ENCODE results near the gene RNF208. TPM values are rescaled to one million over a fixed set of nuclear protein-coding genes. Genes with fewer than 3 reads are reported as not detected.
A peak's percentile ranks its signal among the peaks of the same experiment; 100 is the strongest.

RNF208 gene
- total RNA-seq, 3 donors from 2014 or later = 1.5 to 2.9 (median 1.8) TPM

GRCh38 chr9:137256856-137257255 lies 34.8 kb upstream of the RNF208 start:
- Histone ChIP-seq H3K4me1 (peaks cover 5 to 12% of the 10 kb centered on the region in 2 donors), H3K36me3 (no peaks in the 10 kb centered on the region), H3K27me3 (no peaks in the 10 kb centered on the region), H3K9me3 (no peaks in the 10 kb centered on the region), H3K27ac (no peak overlapping the region), H3K4me3 (peak overlapping the region in 1 of 3 donors; percentile 100)
- no peak for TF ChIP-seq POLR2AphosphoS5 (IDR thresholded peaks at IDR 0.05)
- TF ChIP-seq CTCF (IDR thresholded peaks at IDR 0.05) = no peak
- no peak for TF ChIP-seq POLR2A (IDR thresholded peaks at IDR 0.05)
- intact Hi-C loops (cut with DNase I; ENCODE audit: low total_unique reads) = loop anchor here (10.0 kb wide), 1 partner anchor 1882 kb away; no protein-coding TSS in a partner anchor
- no peak for DNase-seq (ENCODE audit: low spot score in 2 of 2)

- H3K36me3 ChIP-seq = no peaks in the 10 kb centered on the region
- no peaks in the 10 kb centered on the region for H3K27me3 ChIP-seq
- H3K4me3 ChIP-seq = peak overlapping the region; percentile 98 to 100 (median 99)
- no peaks in the 10 kb centered on the region for H3K9me3 ChIP-seq
- DNase-seq (ENCODE audit: low spot score in 2 of 2) = no peak
- intact Hi-C loops (cut with DNase I; ENCODE audit: low total_unique reads) = loop anchor here (10.0 kb wide), 1 partner anchor 1882 kb away; no protein-coding TSS in a partner anchor
- TF ChIP-seq POLR2A (IDR thresholded peaks at IDR 0.05) = no peak
- no peak for TF ChIP-seq CTCF (IDR thresholded peaks at IDR 0.05)
- no peak for TF ChIP-seq POLR2AphosphoS5 (IDR thresholded peaks at IDR 0.05)
- peaks cover 5 to 12% of the 10 kb centered on the region in 2 donors for H3K4me1 ChIP-seq
- no peak overlapping the region for H3K27ac ChIP-seq
Observed at GRCh38 chr9:137256362-137256761, 34.3 kb upstream of the RNF208 start.

DNA sequence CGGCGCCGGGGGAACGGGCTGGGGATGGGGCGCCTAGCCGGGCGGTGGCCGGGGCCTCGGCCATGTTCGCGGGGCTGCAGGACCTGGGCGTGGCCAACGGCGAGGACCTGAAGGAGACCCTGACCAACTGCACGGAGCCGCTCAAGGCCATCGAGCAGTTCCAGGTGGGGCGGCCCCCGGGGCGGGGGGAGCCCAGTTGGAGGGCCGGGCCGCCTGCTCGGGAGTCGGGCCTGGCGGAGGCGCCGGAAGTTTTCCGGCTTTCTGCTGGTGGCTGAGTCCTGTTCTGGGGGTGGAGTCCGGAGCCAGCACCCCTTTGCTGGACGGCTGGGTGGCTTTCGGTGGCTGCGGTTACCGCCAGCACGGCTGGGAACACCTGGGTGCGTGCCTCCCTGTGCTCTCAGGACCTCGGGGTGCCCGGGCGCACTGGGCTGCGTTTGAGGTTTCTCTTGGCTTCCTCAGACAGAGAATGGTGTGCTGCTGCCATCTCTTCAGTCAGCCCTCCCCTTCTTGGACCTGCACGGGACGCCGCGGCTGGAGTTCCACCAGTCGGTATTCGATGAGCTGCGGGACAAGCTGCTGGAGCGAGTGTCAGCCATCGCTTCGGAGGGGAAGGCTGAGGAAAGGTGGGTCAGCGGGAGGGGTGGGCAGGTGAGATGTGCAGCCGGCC lies 33.5 kb upstream of the RNF208 start:
- peak overlapping the region; percentile 55 to 84 for H3K27ac ChIP-seq
- TF ChIP-seq CTCF (IDR thresholded peaks at IDR 0.05) (no peak), POLR2A (IDR thresholded peaks at IDR 0.05) (no peak), POLR2AphosphoS5 (IDR thresholded peaks at IDR 0.05) (no peak)
- intact Hi-C loops (cut with DNase I; ENCODE audit: low total_unique reads) = loop anchor here (10.0 kb wide), 1 partner anchor 1881 kb away; no protein-coding TSS in a partner anchor
- H3K36me3 ChIP-seq = no peaks in the 10 kb centered on the region
- peaks cover 5 to 12% of the 10 kb centered on the region in 2 donors for H3K4me1 ChIP-seq
- no peak for DNase-seq (ENCODE audit: low spot score in 2 of 2)
- no peaks in the 10 kb centered on the region for H3K27me3 ChIP-seq
- no peaks in the 10 kb centered on the region for H3K9me3 ChIP-seq
- peak overlapping the region; percentile 98 to 100 (median 99) for H3K4me3 ChIP-seq

- intact Hi-C loops (cut with DNase I; ENCODE audit: low total_unique reads) = loop anchor here (10.0 kb wide), 1 partner anchor 1880 kb away; no protein-coding TSS in a partner anchor
- H3K27me3 ChIP-seq = no peaks in the 10 kb centered on the region
- DNase-seq (ENCODE audit: low spot score in 2 of 2) = peak; percentile 83 to 92
- H3K9me3 ChIP-seq = no peaks in the 10 kb centered on the region
- peak within 1 kb of the TSS; percentile 55 to 84 for H3K27ac ChIP-seq
- H3K4me3 ChIP-seq = peak within 1 kb of the TSS; percentile 98 to 100 (median 99)
- no peaks in the 10 kb centered on the region for H3K36me3 ChIP-seq
- TF ChIP-seq POLR2AphosphoS5 (IDR thresholded peaks at IDR 0.05) (peak; percentile 27 to 36 (median 32)), CTCF (IDR thresholded peaks at IDR 0.05) (no peak)
- H3K4me1 ChIP-seq = peaks cover 5 to 12% of the 10 kb centered on the region in 2 donors
Observed at GRCh38 chr9:137254624-137255447, 32.8 kb upstream of the RNF208 start, which contains the start of gene NELFB. Gene NELFB, plus strand, starts transcription at chr9:137255327.

Measured in breast epithelium (tissue), 4 donors.